GM21423 (cell line): ENCODE data around the gene C1orf232.

Experiments
- ATAC-seq: cut with Tn5 transposase; IDR thresholded peaks from one replicate; pipeline ENCODE4 v1.9.1; 2021; ENCODE audit warnings: mild to moderate bottlenecking, moderate library complexity; ENCODE audit not compliant: unreplicated experiment

The C1orf232 gene

GRCh38 chr1:26180010-26180506, 11.3 kb upstream of the C1orf232 start:
- ATAC-seq: no peak

GRCh38 chr1:26177182-26177684, 8.5 kb upstream of the C1orf232 start, which contains the start of gene CNKSR1:
CNKSR1 (plus strand) TSS chr1:26177491; CDS start chr1:26177548, 57 bp downstream.
- ATAC-seq: no peak

- no peak for ATAC-seq
Observed at GRCh38 chr1:26175346-26175745, 6.6 kb upstream of the C1orf232 start.

DNA sequence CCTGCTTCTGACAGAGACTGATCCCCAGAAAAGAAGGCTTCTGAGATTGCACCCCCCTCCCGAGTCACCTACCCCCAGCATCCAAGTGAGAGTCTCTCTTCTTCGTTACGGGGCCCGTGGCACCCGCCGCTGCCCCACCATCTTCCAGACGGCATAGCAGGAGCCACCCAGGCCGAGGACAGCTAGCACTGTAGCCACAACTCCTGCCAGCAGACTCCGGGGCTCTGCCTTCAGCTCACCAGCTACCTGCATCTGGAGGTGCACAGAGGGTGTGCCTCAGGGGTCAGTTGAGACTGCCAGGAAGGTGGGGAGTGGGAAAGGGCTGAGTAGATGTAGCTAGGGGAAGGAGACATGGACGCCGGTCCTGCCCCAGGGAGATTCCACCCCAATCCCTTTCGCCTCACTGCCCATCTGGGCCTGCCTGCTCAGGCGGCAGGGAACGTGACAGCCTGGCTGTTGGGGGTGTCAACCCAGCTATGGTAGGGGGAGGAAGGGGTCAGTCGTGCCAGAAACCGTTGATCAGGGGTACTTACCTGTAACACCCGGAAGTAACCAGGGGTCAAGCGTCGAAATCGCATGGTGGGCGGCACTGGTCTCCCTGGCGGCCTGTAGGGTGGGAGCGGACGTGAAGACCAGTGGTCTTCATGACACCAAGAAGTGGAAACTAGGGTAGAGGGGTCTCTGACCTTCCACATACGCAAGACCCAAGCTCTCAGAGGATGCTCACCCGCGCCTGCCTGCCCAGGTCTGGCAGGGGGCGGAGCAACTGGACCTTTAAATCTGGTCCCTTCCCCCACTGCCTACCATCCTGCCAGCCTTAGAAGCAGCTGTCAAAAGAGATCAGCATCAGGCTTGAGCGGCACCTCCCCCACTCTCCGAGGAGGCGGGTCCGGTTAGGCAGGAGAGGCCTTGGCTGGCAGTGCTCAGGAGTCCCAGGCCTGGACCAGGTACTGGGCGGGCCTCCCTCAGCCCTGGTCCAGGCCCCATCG, 2.6 kb upstream of the C1orf232 start, which contains the start of gene ZNF593OS:
Gene ZNF593OS (minus strand): TSS at position 749 of the 989 bp plus-strand sequence. CDS start 171 bp downstream, at position 578.
- ATAC-seq: no peak

DNA sequence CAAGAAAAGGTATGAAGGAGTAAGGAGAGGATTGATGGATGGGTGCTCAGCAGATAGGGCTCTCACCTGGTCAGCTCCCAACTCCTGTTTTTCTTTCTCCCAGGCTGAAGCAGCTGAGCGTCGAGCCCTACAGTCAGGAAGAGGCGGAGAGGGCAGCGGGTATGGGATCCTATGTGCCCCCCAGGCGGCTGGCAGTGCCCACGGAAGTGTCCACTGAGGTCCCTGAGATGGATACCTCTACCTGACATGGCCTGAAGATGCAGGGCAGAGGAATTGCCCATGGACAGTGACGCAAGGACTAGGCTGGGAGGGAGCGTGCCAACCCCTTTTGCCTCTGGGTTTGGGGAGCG, 1.7 kb upstream of the C1orf232 start:
- ATAC-seq: no peak

DNA sequence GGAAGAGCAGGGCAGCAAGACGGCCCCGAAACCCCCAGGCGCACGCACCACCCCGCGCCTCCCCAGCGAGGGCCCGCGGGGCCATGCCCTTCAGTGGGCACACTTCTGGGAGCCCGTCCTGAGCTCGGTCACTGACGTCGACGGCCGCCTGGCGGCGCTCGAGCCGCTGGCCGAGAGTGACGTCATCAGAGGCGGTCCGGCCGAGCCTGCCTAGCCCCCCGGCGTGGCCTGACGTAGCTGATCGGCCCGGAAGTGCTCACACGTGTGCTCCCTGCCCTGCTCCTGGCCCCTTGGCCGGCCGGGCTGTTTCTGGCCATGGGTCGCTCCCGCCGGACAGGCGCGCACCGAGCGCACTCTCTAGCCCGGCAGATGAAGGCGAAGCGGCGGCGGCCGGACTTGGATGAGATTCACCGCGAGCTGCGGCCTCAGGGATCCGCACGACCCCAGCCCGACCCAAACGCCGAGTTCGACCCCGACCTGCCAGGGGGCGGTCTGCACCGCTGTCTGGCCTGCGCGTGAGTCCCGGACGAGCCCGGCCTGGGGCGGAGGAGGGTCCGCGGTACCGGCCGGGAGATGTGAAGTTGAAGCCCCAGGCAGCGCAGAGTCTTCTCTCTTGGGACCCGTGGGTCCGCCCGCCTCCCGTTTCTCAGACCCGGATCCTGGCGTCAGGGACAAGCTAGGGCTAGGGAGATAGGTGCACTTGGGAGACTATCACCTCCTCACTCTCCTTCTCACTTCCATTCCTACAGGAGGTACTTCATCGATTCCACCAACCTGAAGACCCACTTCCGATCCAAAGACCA, 1.1 kb upstream of the C1orf232 start, which contains the start of gene ZNF593:
Gene ZNF593 (plus strand): TSS at position 240 of the 803 bp plus-strand sequence. CDS start 76 bp downstream, at position 316.
- peak; percentile 91 for ATAC-seq

GRCh38 chr1:26169198-26169554, 413 bp upstream of the C1orf232 start:
- ATAC-seq: no peak

- ATAC-seq: no peak
Observed at GRCh38 chr1:26166719-26167281, 2.0 kb downstream of the C1orf232 start.

- no peak for ATAC-seq
Observed at GRCh38 chr1:26164861-26165842, 3.6 kb downstream of the C1orf232 start.

GRCh38 chr1:26164036-26164860, 4.5 kb downstream of the C1orf232 start:
- no peak for ATAC-seq

DNA sequence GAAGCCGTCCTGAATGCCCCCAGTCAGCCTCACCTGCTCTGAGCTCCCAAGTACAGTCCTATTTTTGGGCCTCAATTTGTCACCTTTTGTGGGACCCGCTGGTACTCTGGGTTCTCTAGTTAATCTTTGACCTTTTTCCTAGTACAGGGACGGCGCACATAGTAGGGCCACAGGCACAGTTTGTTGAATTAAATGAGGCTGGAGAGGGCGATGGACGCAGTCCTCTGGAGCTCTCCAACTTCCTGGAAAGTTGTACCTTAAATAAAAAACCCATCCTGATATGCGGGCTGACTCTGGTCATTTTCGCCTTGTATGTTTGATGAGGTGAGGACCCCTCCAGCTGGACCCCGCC, 5.1 kb downstream of the C1orf232 start:
- ATAC-seq: no peak

GRCh38 chr1:26162220-26162709, 6.5 kb downstream of the C1orf232 start:
- ATAC-seq: no peak

- no peak for ATAC-seq
Observed at GRCh38 chr1:26161415-26162219, 7.1 kb downstream of the C1orf232 start.

GRCh38 chr1:26160527-26161414, 8.0 kb downstream of the C1orf232 start:
- no peak for ATAC-seq

GRCh38 chr1:26159743-26160039, 9.1 kb downstream of the C1orf232 start:
- ATAC-seq: no peak

DNA sequence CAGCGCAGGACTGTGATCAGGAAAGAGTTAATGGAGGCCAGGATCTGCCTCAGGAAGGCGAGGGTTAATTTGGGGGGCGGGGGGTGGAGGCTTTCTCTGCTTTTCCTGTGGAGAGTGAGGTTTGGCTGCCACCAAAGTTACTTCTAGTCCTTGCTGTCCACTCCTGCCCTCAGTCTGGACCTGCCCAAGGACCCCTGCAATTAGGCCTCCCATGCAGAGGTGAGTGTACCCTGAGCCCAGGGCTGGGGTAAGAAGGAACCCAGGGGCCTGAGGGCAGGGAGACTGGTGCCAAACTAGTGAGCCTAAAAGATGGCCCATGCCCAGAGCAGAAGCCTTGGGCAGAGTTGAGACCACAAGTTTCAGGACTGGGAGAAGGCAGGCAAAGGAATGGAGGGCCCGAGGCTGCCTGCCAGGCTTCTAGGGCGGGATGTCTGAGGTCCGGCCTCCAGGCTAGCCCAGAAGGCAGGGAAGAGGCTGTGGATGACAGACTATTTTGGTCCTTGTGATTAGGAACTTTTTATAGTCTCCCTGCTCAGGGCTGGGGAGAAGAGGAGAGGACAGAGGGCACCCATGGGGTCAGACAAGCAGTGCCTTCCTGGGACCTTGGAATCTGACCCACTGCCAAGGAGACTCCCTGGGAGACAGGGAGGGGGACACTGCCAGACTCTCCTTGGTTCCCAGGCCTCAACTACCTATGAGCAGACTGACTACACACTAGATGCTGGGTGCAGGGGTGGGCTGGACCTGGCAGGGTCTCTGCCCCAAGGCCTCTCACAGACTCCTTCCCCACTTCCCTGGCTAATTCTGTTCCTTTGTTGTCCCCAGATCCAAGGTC, 9.6 kb downstream of the C1orf232 start, which contains the start of gene FAM110D:
Gene FAM110D (plus strand): TSS at position 172 of the 835 bp plus-strand sequence. CDS start 2,213 bp downstream, outside the sequence.
- ATAC-seq: no peak
